Measurements from ENCODE around the gene ATF7IP2.
A peak's percentile ranks its signal among the peaks of the same experiment; 100 is the strongest.

Gene ATF7IP2

DNA sequence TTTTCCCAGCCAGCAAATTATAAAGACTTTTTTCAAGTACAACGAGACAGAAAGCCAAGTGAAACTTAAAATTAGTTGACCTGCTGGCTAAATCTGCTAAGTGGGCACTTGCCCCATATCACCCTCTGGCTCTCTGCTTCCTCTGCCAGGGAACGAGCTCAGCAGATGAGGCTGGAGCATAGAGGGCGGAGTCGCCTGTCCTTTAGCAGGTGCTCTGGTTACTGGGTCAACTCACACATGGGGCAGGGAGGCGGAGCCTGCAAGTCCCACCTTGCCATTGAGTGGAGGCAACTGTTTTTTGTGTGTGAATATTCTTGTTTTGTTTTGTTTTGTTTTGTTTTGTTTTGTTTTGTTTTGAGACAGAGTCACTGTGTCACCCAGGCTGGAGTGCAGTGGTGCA lies 132.0 kb downstream of the ATF7IP2 start:
- no peak for DNase-seq

GRCh38 chr16:10518479-10519041 lies 132.7 kb downstream of the ATF7IP2 start:
- DNase-seq, result no peak

DNA sequence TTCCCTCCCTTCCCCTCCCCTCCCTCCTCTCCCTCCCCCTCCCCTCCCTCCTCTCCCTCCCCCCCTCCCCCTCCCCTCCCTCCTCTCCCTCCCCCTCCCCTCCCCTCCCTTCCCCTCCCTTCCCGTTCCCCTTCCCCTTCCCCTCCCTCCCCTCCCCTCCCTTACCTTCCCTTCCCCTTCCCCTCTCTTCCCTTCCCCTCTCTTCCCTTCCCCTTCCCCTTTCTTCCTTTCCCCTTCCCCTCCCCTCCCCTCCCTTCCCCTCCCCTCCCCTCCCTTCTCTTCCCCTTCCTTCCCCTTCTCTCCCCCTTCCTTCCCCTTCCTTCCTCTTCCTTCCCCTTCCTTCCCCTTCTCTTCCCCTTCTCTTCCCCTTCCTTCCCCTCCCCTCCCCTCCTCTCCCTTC lies 133.4 kb downstream of the ATF7IP2 start:
- DNase-seq, result no peak

DNA sequence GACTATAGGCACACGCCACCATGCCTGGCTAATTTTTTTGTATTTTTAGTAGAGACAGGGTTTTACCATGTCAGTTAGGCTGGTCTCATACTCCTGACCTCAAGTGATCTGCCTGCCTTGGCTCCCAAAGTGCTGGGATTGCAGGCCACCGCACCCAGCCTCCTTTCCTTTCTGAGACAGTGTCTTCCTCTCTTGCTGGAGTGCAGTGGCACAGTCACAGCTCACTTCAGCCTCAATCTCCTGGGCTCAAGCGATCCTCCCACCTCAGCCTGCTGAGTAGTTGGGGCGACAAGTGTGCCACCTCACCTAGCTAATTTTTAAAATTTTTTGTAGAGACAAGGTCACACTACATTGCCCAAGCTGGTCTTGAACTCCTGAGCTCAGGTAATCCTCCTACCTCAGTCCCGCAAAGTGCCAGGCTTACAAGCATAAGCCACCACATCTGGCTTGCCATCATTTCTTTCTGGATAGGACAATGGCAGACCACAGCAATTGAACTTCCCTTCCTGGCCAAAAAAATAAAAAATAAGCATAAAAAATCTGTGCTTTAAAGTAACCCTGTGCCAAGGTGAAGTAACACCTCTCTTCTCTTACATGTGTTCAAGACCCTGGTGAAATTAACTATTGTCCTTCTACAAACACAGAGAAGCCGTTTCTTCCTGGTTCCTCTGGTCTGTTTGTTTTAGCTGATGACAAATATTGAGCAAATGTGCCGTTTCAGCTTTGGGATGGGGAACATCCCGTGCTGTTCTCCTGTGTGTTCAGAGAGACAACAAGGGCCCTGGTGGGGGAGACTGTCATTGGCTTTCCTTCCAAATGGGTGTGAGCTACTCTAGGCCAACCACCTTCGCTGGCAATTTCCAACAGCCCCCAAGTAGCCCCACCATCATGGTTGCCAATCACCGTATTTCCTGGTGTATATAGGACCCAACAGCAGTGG lies 134.3 kb downstream of the ATF7IP2 start:
- no peak for DNase-seq

DNA sequence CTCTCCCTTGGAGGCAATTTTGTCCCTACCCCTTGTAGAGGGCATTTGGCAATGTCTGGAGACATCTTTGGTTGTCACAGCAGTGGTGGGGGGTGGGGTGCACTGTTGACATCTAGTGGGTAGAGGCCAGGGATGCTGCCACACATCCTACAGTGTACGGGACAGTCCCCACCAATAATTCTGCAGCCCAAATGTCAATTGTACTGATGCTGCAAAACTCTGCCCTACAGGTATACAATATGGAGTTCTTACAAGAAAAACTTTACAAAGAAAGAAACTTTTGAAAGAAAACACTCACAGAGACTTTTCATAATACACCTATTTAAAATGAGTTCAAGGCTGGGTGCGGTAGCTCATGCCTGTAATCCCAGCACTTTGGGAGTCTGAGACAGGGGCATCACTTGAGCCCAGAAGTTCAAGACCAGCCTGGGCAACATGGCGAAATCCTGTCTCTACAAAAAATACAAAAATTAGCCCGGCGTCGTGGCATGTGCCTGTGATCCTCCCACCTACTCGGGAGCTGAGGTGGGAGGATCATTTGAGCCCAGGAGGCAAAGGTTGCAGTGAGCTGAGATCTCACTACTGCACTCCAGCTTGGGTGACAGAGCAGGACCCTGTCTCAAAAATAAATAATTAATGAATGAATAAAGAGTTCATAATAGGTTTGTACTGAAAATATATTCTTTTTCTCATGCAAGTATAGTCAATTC lies 135.2 kb downstream of the ATF7IP2 start:
- DNase-seq, result no peak

GRCh38 chr16:10521681-10522274 lies 135.9 kb downstream of the ATF7IP2 start:
- peak; percentile 3 for DNase-seq

DNA sequence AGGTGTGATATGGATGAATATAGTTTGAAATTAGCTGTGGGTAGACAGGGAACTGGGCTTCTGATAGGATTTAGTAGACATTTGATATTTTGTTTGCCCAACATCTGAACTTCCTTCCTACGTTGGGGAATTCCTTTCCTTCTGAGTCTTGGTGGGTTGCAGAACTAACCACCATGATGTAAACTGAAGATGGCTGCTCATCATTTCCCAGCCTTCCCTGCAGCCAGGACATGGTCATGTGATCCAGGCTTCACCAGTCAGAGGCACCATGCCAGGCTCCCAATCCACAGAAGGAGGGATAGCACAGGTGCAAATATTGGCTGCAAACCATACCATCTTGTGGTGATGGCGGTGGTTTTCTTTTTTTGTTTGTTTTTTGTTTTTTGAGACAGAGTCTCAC lies 137.1 kb downstream of the ATF7IP2 start:
- no peak for DNase-seq

DNA sequence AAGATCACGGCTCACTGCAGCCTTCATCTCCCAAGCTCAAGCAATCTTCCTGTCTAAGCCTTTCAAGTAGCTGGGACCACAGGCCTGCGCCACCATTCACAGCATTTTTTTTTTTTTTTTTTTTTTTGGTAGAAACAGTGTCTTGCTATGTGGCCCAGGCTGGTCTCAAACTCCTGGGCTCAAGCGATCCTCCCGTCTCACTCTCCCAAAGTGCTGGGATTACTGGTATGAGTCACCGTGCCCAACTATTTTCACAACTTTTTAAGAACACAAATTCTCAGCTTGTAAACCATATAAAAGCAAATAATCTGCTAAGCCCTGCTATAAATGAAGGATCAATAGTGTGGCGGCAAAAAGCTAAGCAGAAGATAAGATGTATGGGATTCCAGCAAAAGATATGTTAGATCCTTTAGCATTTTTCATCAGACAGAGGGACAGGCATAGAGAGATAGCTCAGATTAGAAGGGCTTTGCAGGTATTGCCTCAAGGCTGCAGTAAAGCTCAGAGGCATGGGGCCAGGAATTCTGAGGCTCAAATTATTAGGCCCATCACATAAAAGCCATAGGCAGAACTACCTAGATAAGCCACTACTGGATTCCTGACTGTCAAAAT lies 139.5 kb downstream of the ATF7IP2 start:
- DNase-seq, result no peak

GRCh38 chr16:10526962-10527361 lies 141.1 kb downstream of the ATF7IP2 start:
- no peak for DNase-seq

- DNase-seq, result no peak
Measured at GRCh38 chr16:10528635-10529034, 142.8 kb downstream of the ATF7IP2 start.

DNA sequence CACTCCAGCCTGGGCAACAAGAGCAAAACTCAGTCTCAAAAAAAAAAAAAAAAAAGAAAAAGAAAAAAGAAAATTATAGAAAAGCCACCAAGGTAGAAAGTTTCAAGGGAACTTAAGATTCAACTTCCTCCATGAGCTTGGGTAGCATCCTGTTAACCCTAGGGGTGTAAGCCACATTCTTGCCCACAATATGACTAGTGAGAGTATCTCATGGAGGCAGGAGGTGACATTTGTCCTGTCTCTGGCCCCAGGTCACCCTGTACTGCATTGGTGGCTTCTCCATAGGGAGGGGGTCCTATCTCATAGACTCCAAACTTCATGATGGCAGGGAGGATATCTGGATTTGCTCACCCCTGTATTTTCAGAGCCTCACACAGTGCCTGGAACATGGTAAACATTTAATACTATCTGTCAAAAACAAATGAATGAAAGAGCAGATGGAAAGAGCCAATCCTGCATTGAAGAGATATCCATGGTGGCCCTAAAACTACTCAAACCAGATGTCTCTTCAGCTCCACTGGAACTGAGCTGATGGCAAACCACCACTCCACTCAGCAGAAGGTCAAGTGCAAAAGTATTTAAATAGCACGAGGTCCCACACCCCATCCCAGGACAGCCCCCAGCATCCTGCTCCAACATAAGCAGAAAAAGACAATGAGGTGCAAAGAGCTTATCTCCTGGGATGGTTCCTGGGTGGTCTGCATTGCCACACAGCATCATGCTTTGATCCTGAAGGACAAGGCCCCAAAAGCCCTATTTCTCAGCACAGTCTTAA lies 144.2 kb downstream of the ATF7IP2 start:
- no peak for DNase-seq

DNA sequence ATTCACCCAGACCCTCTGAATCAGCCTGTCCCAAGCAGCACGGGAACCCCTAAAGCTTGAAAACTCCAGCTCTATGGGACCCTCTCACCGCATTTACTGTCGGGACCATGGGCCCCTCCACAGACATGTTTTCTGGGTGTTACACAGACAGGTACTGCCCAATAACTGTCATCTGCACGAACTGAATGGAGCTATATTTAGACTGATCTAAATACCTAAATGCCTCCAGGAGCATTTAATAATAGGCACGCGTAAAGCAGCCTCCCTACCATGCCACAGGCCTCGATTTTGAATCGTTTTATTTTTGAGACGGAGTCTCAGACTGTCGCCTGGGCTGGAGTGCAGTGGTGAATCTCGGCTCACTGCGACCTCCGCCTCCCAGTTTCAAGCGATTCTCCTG lies 144.8 kb downstream of the ATF7IP2 start:
- DNase-seq, result no peak

GRCh38 chr16:10531582-10531981 lies 145.7 kb downstream of the ATF7IP2 start:
- no peak for DNase-seq

Data from amniotic stem cell (primary cell).